DOHH2 (cell line): ENCODE results near the gene SSNA1.
A peak's percentile ranks its signal among the peaks of the same experiment; 100 is the strongest.

ENCODE experiments used
- H3F3A ChIP-seq: fragments of 200-600 bp; sonication (generic), shearing (Covaris generic); 2 replicates; pipeline ENCODE4 v1.6.0; 2016; ENCODE audit warnings: antibody characterized with exemption, mild to moderate bottlenecking; ENCODE audit not compliant: control insufficient read depth, insufficient read depth
- H3K27ac ChIP-seq: fragments of 200-600 bp; sonication (generic); 2 replicates; pipeline ENCODE4 v1.5.1; 2014; ENCODE audit warnings: low read depth, mild to moderate bottlenecking, low read length, moderate library complexity
- H3K27me3 ChIP-seq: fragments of 200-600 bp; sonication (generic); 2 replicates; pipeline ENCODE4 v1.6.1; 2014; ENCODE audit warnings: mild to moderate bottlenecking, low read length, mixed read lengths; ENCODE audit not compliant: control insufficient read depth
- H3K36me3 ChIP-seq: fragments of 200-600 bp; sonication (generic); 2 replicates; pipeline ENCODE4 v1.6.1; 2014; ENCODE audit warnings: mild to moderate bottlenecking, low read length, moderate library complexity, mixed read lengths; ENCODE audit not compliant: control insufficient read depth
- H3K4me1 ChIP-seq: fragments of 200-600 bp; sonication (generic); 2 replicates; pipeline ENCODE4 v1.6.1; 2014; ENCODE audit warnings: mild to moderate bottlenecking, low read length, mixed read lengths; ENCODE audit not compliant: control insufficient read depth
- H3K4me2 ChIP-seq: fragments of 200-600 bp; sonication (generic); 2 replicates; pipeline ENCODE4 v1.6.0; 2014; ENCODE audit warnings: mild to moderate bottlenecking, low read length, moderate library complexity
- H3K4me3 ChIP-seq: fragments of 200-600 bp; sonication (generic); 2 replicates; pipeline ENCODE4 v1.5.1; 2014; ENCODE audit warnings: mild to moderate bottlenecking, low read length, mixed read lengths
- H3K79me2 ChIP-seq: fragments of 200-600 bp; sonication (generic); 2 replicates; pipeline ENCODE4 v1.6.1; 2014; ENCODE audit warnings: mild to moderate bottlenecking, low read length, mixed read lengths; ENCODE audit not compliant: control insufficient read depth
- H3K9me2 ChIP-seq: fragments of 200-600 bp; sonication (generic); replicated peaks from 2 replicates; pipeline ENCODE4 v1.6.1; 2014; ENCODE audit warnings: mild to moderate bottlenecking, low read length, mixed read lengths; ENCODE audit not compliant: control insufficient read depth
- H3K9me3 ChIP-seq: fragments of 200-600 bp; sonication (generic); 2 replicates; pipeline ENCODE4 v1.6.1; 2014; ENCODE audit warnings: antibody characterized with exemption, low read length, mixed read lengths; ENCODE audit not compliant: control insufficient read depth, insufficient read depth
- H4K20me1 ChIP-seq: fragments of 200-600 bp; sonication (generic); 2 replicates; pipeline ENCODE4 v1.6.0; 2014; ENCODE audit warnings: low read depth, mild to moderate bottlenecking, antibody characterized with exemption, low read length, moderate library complexity; ENCODE audit not compliant: control insufficient read depth, insufficient read depth
- CTCF ChIP-seq: fragments of 200-600 bp; sonication (generic); IDR thresholded peaks from one replicate; pipeline ENCODE4 v1.5.1; 2014; ENCODE audit warnings: antibody characterized with exemption, mild to moderate bottlenecking, low read depth, low read length; ENCODE audit not compliant: poor library complexity, severe bottlenecking
- EZH2phosphoT487 ChIP-seq: fragments of 200-600 bp; sonication (generic); IDR thresholded peaks from 2 replicates; pipeline ENCODE4 v1.6.1; 2017; ENCODE audit warnings: borderline replicate concordance, mild to moderate bottlenecking, antibody characterized with exemption, low read length, moderate library complexity, mixed read lengths

The SSNA1 gene

GRCh38 chr9:137199411-137200121 lies 11.1 kb downstream of the SSNA1 start:
- Histone ChIP-seq H3K27me3 (no peaks in the 10 kb centered on the region), H3F3A (peaks cover 6% of the 10 kb centered on the region), H3K27ac (no peak overlapping the region), H3K9me3 (no peaks in the 10 kb centered on the region), H3K36me3 (peaks cover 8% of the 10 kb centered on the region), H3K4me2 (peak overlapping the region; percentile 40), H4K20me1 (peaks cover 3% of the 10 kb centered on the region; the same call in 1 of the 2 replicates), H3K4me3 (peak overlapping the region; percentile 44), H3K79me2 (peaks cover 58% of the 10 kb centered on the region), H3K4me1 (peaks cover 56% of the 10 kb centered on the region), H3K9me2 (no peaks in the 10 kb centered on the region)
- TF ChIP-seq EZH2phosphoT487 (no peak), CTCF (no peak)

GRCh38 chr9:137200311-137201204 lies 12.1 kb downstream of the SSNA1 start, which contains the start of gene TPRN:
Gene TPRN (minus strand): TSS chr9:137200741. CDS start chr9:137200711, 30 bp downstream.
- peak within 1 kb of the TSS; percentile 63 for H3K27ac ChIP-seq
- peaks cover 3% of the 10 kb centered on the region; the same call in 1 of the 2 replicates for H4K20me1 ChIP-seq
- peak within 1 kb of the TSS; percentile 96 for H3K4me3 ChIP-seq
- peaks cover 6% of the 10 kb centered on the region for H3F3A ChIP-seq
- H3K27me3 ChIP-seq = no peaks in the 10 kb centered on the region
- H3K9me2 ChIP-seq = no peaks in the 10 kb centered on the region
- H3K4me2 ChIP-seq = peak within 1 kb of the TSS; percentile 92
- H3K9me3 ChIP-seq = no peaks in the 10 kb centered on the region
- peaks cover 68% of the 10 kb centered on the region for H3K79me2 ChIP-seq
- TF ChIP-seq CTCF = no peak
- TF ChIP-seq EZH2phosphoT487 = no peak
- peaks cover 58% of the 10 kb centered on the region for H3K4me1 ChIP-seq
- H3K36me3 ChIP-seq = peaks cover 10% of the 10 kb centered on the region

GRCh38 chr9:137201205-137201868 lies 12.9 kb downstream of the SSNA1 start:
- TF ChIP-seq EZH2phosphoT487 (no peak), CTCF (no peak)
- no peaks in the 10 kb centered on the region for H3K9me2 ChIP-seq
- peaks cover 8% of the 10 kb centered on the region; the same call in 1 of the 2 replicates for H4K20me1 ChIP-seq
- peak overlapping the region; percentile 96 for H3K4me3 ChIP-seq
- H3K79me2 ChIP-seq = peaks cover 76% of the 10 kb centered on the region
- no peaks in the 10 kb centered on the region for H3K9me3 ChIP-seq
- peak overlapping the region; percentile 63 for H3K27ac ChIP-seq
- peaks cover 61% of the 10 kb centered on the region for H3K4me1 ChIP-seq
- H3K36me3 ChIP-seq = peaks cover 16% of the 10 kb centered on the region
- peak overlapping the region; percentile 92 for H3K4me2 ChIP-seq
- peaks cover 6% of the 10 kb centered on the region for H3F3A ChIP-seq
- no peaks in the 10 kb centered on the region for H3K27me3 ChIP-seq
